Transverse colon (tissue), 4 donors: ENCODE results near the gene TMEM170B.

Experiments
- POLR2AphosphoS5 ChIP-seq, 3 donors: sonication (generic); formaldehyde crosslinking; IDR thresholded peaks; one replicate each; pipeline ENCODE4 v1.6.1; 2016; ENCODE audit warnings: antibody characterized with exemption in 3 of 3
- TF ChIP-seq, protein P1 (sequence below), 5 experiments: fragments of 200-600 bp in 3 of 5; fragments of 450-650 bp in 2 of 5; sonication (generic) in 3 of 5; IDR thresholded peaks; 1 replicate in 2 of 5; 2 replicates in 3 of 5; pipeline ENCODE4 v1.5.1; 2016 to 2017; ENCODE audit warnings: antibody characterized with exemption in 5 of 5, inconsistent platforms in 3 of 5, mild to moderate bottlenecking in 2 of 5, moderate library complexity in 1 of 5

DNA sequence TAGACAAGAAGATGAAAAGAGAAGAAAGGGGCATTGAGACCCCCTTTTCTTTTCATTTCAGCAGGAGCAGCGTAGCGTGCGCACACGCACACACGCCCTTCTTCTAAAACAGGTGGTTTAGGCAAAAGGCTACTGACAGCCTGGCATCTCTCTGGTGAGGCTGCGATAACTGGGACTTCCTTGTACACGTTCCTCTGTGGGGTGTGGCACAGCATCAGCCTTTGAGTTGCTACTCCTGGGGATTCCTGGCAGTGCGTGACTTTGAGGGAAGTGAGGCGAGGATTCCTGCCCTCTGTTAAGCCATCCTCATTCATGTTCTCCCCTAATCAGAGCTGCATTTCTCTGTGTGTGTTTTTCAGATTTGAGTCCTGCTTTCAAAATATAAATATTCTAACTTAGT is 94.7 kb downstream of the TMEM170B start:
- TF ChIP-seq, protein P1, sequence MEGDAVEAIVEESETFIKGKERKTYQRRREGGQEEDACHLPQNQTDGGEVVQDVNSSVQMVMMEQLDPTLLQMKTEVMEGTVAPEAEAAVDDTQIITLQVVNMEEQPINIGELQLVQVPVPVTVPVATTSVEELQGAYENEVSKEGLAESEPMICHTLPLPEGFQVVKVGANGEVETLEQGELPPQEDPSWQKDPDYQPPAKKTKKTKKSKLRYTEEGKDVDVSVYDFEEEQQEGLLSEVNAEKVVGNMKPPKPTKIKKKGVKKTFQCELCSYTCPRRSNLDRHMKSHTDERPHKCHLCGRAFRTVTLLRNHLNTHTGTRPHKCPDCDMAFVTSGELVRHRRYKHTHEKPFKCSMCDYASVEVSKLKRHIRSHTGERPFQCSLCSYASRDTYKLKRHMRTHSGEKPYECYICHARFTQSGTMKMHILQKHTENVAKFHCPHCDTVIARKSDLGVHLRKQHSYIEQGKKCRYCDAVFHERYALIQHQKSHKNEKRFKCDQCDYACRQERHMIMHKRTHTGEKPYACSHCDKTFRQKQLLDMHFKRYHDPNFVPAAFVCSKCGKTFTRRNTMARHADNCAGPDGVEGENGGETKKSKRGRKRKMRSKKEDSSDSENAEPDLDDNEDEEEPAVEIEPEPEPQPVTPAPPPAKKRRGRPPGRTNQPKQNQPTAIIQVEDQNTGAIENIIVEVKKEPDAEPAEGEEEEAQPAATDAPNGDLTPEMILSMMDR (IDR thresholded peaks at IDR 0.05) = no peak
- no peak for TF ChIP-seq POLR2AphosphoS5 (IDR thresholded peaks at IDR 0.05)
